Daoy (cell line): ENCODE results near the gene CACNG4. TPM values are rescaled to one million over a fixed set of nuclear protein-coding genes. Genes with fewer than 3 reads are reported as not detected.

Experiments
- DNase-seq: peaks from one replicate; pipeline ENCODE4 v3.0.0-alpha.2; 2015; ENCODE audit warnings: low read depth
- total RNA-seq: library from RNA; depleted of rRNA; stranded (reverse); fragments of >200 nt; shearing (Covaris generic); gene quantifications from 2 replicates; pipeline ENCODE4 v1.2.3, GENCODE V29; 2014; rRNA removed

The CACNG4 gene
- total RNA-seq: 0.27 and 0.63 TPM in 2 replicates

- DNase-seq: no peak
Measured at GRCh38 chr17:66963909-66964771, at the start of gene CACNG4. CACNG4 (plus strand) TSS chr17:66964707; CDS start chr17:66964912, 205 bp downstream.

- DNase-seq: peak; percentile 50
Measured at GRCh38 chr17:66915204-66915611, 49.3 kb upstream of the CACNG4 start.

- DNase-seq: no peak
Measured at GRCh38 chr17:66915792-66916191, 48.7 kb upstream of the CACNG4 start.

GRCh38 chr17:66916946-66917345, 47.6 kb upstream of the CACNG4 start:
- DNase-seq: no peak

- no peak for DNase-seq
Measured at GRCh38 chr17:66918896-66919295, 45.6 kb upstream of the CACNG4 start.

GRCh38 chr17:66920435-66920834, 44.1 kb upstream of the CACNG4 start:
- DNase-seq: no peak

- no peak for DNase-seq
Measured at GRCh38 chr17:66920950-66921349, 43.6 kb upstream of the CACNG4 start.

- no peak for DNase-seq
Measured at GRCh38 chr17:66923886-66924285, 40.6 kb upstream of the CACNG4 start.

- DNase-seq: no peak
Measured at GRCh38 chr17:66925811-66926500, 38.6 kb upstream of the CACNG4 start.

- DNase-seq: no peak
Measured at GRCh38 chr17:66928949-66929348, 35.6 kb upstream of the CACNG4 start.

GRCh38 chr17:66929591-66929990, 34.9 kb upstream of the CACNG4 start:
- no peak for DNase-seq

GRCh38 chr17:66930933-66931332, 33.6 kb upstream of the CACNG4 start:
- DNase-seq: no peak

GRCh38 chr17:66932311-66932710, 32.2 kb upstream of the CACNG4 start:
- no peak for DNase-seq

- no peak for DNase-seq
Measured at GRCh38 chr17:66934040-66934439, 30.5 kb upstream of the CACNG4 start.

GRCh38 chr17:66935717-66936116, 28.8 kb upstream of the CACNG4 start:
- no peak for DNase-seq

- DNase-seq: no peak
Measured at GRCh38 chr17:66938656-66939055, 25.9 kb upstream of the CACNG4 start.

GRCh38 chr17:66939461-66940114, 24.9 kb upstream of the CACNG4 start:
- peak; percentile 56 for DNase-seq

GRCh38 chr17:66941249-66941648, 23.3 kb upstream of the CACNG4 start:
- DNase-seq: no peak

- DNase-seq: no peak
Measured at GRCh38 chr17:66941773-66942450, 22.6 kb upstream of the CACNG4 start.

- DNase-seq: no peak
Measured at GRCh38 chr17:66942451-66943264, 21.8 kb upstream of the CACNG4 start.

- no peak for DNase-seq
Measured at GRCh38 chr17:66943484-66943883, 21.0 kb upstream of the CACNG4 start.
